GM12878 (cell line): ENCODE results near the gene TEC.

Experiments
- CTCF ChIP-seq, 3 experiments: IDR thresholded peaks in 2 of 3; conservative IDR thresholded peaks in 1 of 3; 2 replicates each; pipeline ENCODE4 v1.5.1; 2011; ENCODE audit warnings: low read depth in 3 of 3, low read length in 3 of 3, mild to moderate bottlenecking in 3 of 3, control low read depth in 2 of 3, moderate library complexity in 2 of 3, inconsistent platforms in 1 of 3, mixed read lengths in 1 of 3; ENCODE audit not compliant: control insufficient read depth in 2 of 3, insufficient read depth in 1 of 3; ENCODE audit errors: extremely low read depth in 1 of 3
- MXI1 ChIP-seq: fragments of 150-350 bp; IDR thresholded peaks from 2 replicates; pipeline ENCODE4 v1.6.1; 2011; ENCODE audit warnings: low read depth, mild to moderate bottlenecking, inconsistent platforms, low read length, improper control_type of control experiment
- RAD21 ChIP-seq: IDR thresholded peaks from 2 replicates; pipeline ENCODE4 v1.6.1; 2011; ENCODE audit warnings: mild to moderate bottlenecking, low read depth, low read length, moderate library complexity; ENCODE audit not compliant: insufficient read depth

GRCh38 chr4:48138511-48138910 is 131.1 kb downstream of the TEC start:
- no peak for TF ChIP-seq CTCF (IDR thresholded peaks at IDR 0.05 in 2 of 3, conservative IDR thresholded peaks at IDR 0.05 in 1 of 3; ENCODE audit: control insufficient read depth in 2 of 3, extremely low read depth in 1 of 3, insufficient read depth in 1 of 3, low read depth in 3 of 3, low read length in 3 of 3)
- TF ChIP-seq RAD21: no peak
- TF ChIP-seq MXI1: no peak
